IMR-90 (cell line): Measurements from ENCODE around the gene PPP1R15A. TPM values are rescaled to one million over a fixed set of nuclear protein-coding genes. Genes with fewer than 3 reads are reported as not detected.

Experiments
- ATAC-seq: fragments of 200-7000 bp; cut with Tn5 transposase; 2 replicates; pipeline ENCODE4 v1.9.1; 2020; ENCODE audit warnings: low read depth, mild to moderate bottlenecking, moderate library complexity
- BruUV-seq: library from RNA; stranded (reverse); fragments of 400-500 nt; replicated peaks from 2 replicates; lab custom pipeline; 2021; lab: Mats Ljungman, UMichigan
- CTCF ChIA-PET: fragments of 300-600 bp; formaldehyde crosslinking; extraction: SDS; loops from one replicate; lab custom pipeline; 2021; ENCODE audit warnings: antibody characterized with exemption; lab: Yijun Ruan, JAX
- POLR2A ChIA-PET: fragments of 300-600 bp; sonication (Branson Sonifier 250); formaldehyde crosslinking; loops from one replicate; lab custom pipeline; 2022; ENCODE audit warnings: antibody characterized with exemption; ENCODE audit not compliant: unreplicated experiment; lab: Charles Lee
- DNase-seq: peaks from one replicate; pipeline ENCODE4 v3.0.0; 2013
- H2AFZ ChIP-seq: replicated peaks from 2 replicates; pipeline ENCODE3; 2013; ENCODE audit warnings: low read length, mild to moderate bottlenecking; ENCODE audit not compliant: poor library complexity
- H2AK5ac ChIP-seq: 2 replicates; pipeline ENCODE4 v1.6.1; 2013; ENCODE audit warnings: low read depth, low read length, inconsistent platforms
- H2AK9ac ChIP-seq: replicated peaks from 2 replicates; pipeline ENCODE3; 2013; ENCODE audit warnings: mild to moderate bottlenecking, low read depth, low read length, moderate library complexity; ENCODE audit not compliant: poor library complexity
- H2BK120ac ChIP-seq: 2 replicates; pipeline ENCODE4 v1.6.1; 2013; ENCODE audit warnings: low read depth, low read length, inconsistent platforms
- H2BK15ac ChIP-seq: 3 replicates; pipeline ENCODE4 v1.6.1; 2013; ENCODE audit warnings: low read depth, low read length, inconsistent platforms
- H2BK20ac ChIP-seq: 2 replicates; pipeline ENCODE4 v1.6.1; 2013; ENCODE audit warnings: low read depth, mild to moderate bottlenecking, inconsistent platforms, low read length, moderate library complexity
- H2BK5ac ChIP-seq: 2 replicates; pipeline ENCODE4 v1.6.1; 2013; ENCODE audit warnings: mild to moderate bottlenecking, low read depth, low read length, inconsistent platforms; ENCODE audit not compliant: poor library complexity, severe bottlenecking
- H3K14ac ChIP-seq: replicated peaks from 2 replicates; pipeline ENCODE4 v1.6.1; 2013; ENCODE audit warnings: low read depth, low read length, inconsistent platforms
- H3K18ac ChIP-seq: 2 replicates; pipeline ENCODE4 v1.6.1; 2013; ENCODE audit warnings: low read depth, low read length, control low read depth
- H3K23ac ChIP-seq: 2 replicates; pipeline ENCODE4 v1.6.1; 2013; ENCODE audit warnings: low read depth, low read length, inconsistent platforms
- H3K27ac ChIP-seq: 2 replicates; pipeline ENCODE4 v1.5.1; 2013; ENCODE audit warnings: mild to moderate bottlenecking, control low read depth, low read length; ENCODE audit not compliant: insufficient read depth
- H3K27me3 ChIP-seq: 2 replicates; pipeline ENCODE4 v1.6.1; 2013; ENCODE audit warnings: low read length; ENCODE audit not compliant: control insufficient read depth, insufficient read depth
- H3K36me3 ChIP-seq: 2 replicates; pipeline ENCODE4 v1.6.1; 2013; ENCODE audit warnings: low read length, mixed read lengths; ENCODE audit not compliant: control insufficient read depth, insufficient read depth
- H3K4ac ChIP-seq: 2 replicates; pipeline ENCODE4 v1.6.1; 2013; ENCODE audit warnings: low read depth, low read length, inconsistent platforms
- H3K4me1 ChIP-seq: 2 replicates; pipeline ENCODE4 v1.6.1; 2013; ENCODE audit warnings: low read length, mixed read lengths; ENCODE audit not compliant: control insufficient read depth, insufficient read depth
- H3K4me2 ChIP-seq: 2 replicates; pipeline ENCODE4 v1.6.1; 2013; ENCODE audit warnings: low read depth, mild to moderate bottlenecking, control low read depth, low read length, moderate library complexity
- H3K4me3 ChIP-seq: 2 replicates; pipeline ENCODE4 v1.5.1; 2013; ENCODE audit warnings: low read depth, mild to moderate bottlenecking, control low read depth, low read length, moderate library complexity; ENCODE audit not compliant: insufficient read depth
- H3K56ac ChIP-seq: 2 replicates; pipeline ENCODE4 v1.6.1; 2013; ENCODE audit warnings: low read length, inconsistent platforms; ENCODE audit not compliant: insufficient read depth; ENCODE audit errors: extremely low read depth
- H3K79me1 ChIP-seq, 2 experiments: 2 replicates each; pipeline ENCODE4 v1.6.1; 2013; ENCODE audit warnings: low read length in 2 of 2, inconsistent platforms in 1 of 2, low read depth in 1 of 2
- H3K9ac ChIP-seq: 2 replicates; pipeline ENCODE4 v1.6.1; 2013; ENCODE audit warnings: low read depth, low read length, control low read depth
- H3K9me1 ChIP-seq: 2 replicates; pipeline ENCODE4 v1.6.1; 2013; ENCODE audit warnings: low read length, inconsistent platforms; ENCODE audit not compliant: insufficient read depth
- H3K9me3 ChIP-seq: 2 replicates; pipeline ENCODE4 v1.6.1; 2013; ENCODE audit warnings: low read length; ENCODE audit not compliant: control insufficient read depth, insufficient read depth
- H4K20me1 ChIP-seq: 2 replicates; pipeline ENCODE4 v1.6.1; 2013; ENCODE audit warnings: low read length, inconsistent platforms; ENCODE audit not compliant: insufficient read depth
- H4K5ac ChIP-seq: 2 replicates; pipeline ENCODE4 v1.6.1; 2013; ENCODE audit warnings: mild to moderate bottlenecking, low read depth, low read length, control low read depth
- H4K8ac ChIP-seq, 2 experiments: 2 replicates each; pipeline ENCODE4 v1.6.1; 2013; ENCODE audit warnings: low read depth in 2 of 2, low read length in 2 of 2, control low read depth in 1 of 2, inconsistent platforms in 1 of 2
- H4K91ac ChIP-seq: 2 replicates; pipeline ENCODE4 v1.6.1; 2013; ENCODE audit warnings: low read depth, low read length, inconsistent platforms; ENCODE audit not compliant: insufficient read depth
- CHD1 ChIP-seq: IDR thresholded peaks from 2 replicates; pipeline ENCODE4 v1.6.1; 2012; ENCODE audit warnings: low read depth, low read length, improper control_type of control experiment
- CTCF ChIP-seq: conservative IDR thresholded peaks from 2 replicates; pipeline ENCODE4 v1.5.1; 2012; ENCODE audit warnings: mild to moderate bottlenecking, low read depth, low read length, improper control_type of control experiment
- ELK1 ChIP-seq: fragments of 150-350 bp; IDR thresholded peaks from 2 replicates; pipeline ENCODE4 v1.6.1; 2016; ENCODE audit warnings: low read depth, mild to moderate bottlenecking, low read length, moderate library complexity, borderline replicate concordance
- MAZ ChIP-seq: IDR thresholded peaks from 2 replicates; pipeline ENCODE4 v1.6.1; 2012; ENCODE audit warnings: low read depth, mild to moderate bottlenecking, low read length, improper control_type of control experiment, moderate library complexity, borderline replicate concordance
- MXI1 ChIP-seq: IDR thresholded peaks from 2 replicates; pipeline ENCODE4 v1.6.1; 2012; ENCODE audit warnings: low read depth, mild to moderate bottlenecking, low read length, moderate library complexity, borderline replicate concordance
- RFX5 ChIP-seq: IDR thresholded peaks from 2 replicates; pipeline ENCODE4 v1.8.0; 2012; ENCODE audit warnings: low read depth, mild to moderate bottlenecking, low read length, moderate library complexity
- USF2 ChIP-seq: fragments of 150-350 bp; IDR thresholded peaks from 2 replicates; pipeline ENCODE4 v1.6.1; 2017; ENCODE audit warnings: mild to moderate bottlenecking, antibody characterized with exemption, low read length, low read depth
- WGBS, 2 experiments: methylation state at CpG; one replicate each; pipeline versions ENCODE4 v1.1.5 to v1.1.7; 2013; ENCODE audit warnings: missing lambda C conversion rate in 2 of 2; ENCODE audit not compliant: insufficient read length in 1 of 2; ENCODE audit errors: extremely low coverage in 2 of 2; 5-methylcytosine and 5-hydroxymethylcytosine counted together
- dilution Hi-C: fragments of 300-500 bp; cut with HindIII; formaldehyde crosslinking; loops from one replicate; pipeline ENCODE4 v1.14.3; 2018; ENCODE audit warnings: low sequenced_read_pairs; ENCODE audit not compliant: unreplicated experiment
- in situ Hi-C: fragments of 300-500 bp; cut with MboI; formaldehyde crosslinking; loops from 3 replicates; pipeline ENCODE4 v1.14.3; 2019; ENCODE audit warnings: low sequenced_read_pairs, inconsistent platforms, mixed read lengths
- intact Hi-C: fragments of 100-400 bp; cut with micrococcal nuclease; formaldehyde crosslinking; loops from 2 replicates; pipeline ENCODE4 v1.10.0; 2022
- polyA plus RNA-seq, 3 experiments: library from polyadenylated mRNA; depleted of rRNA; stranded (reverse); fragments of >200 nt; gene quantifications; 2 replicates each; pipeline ENCODE4 v1.2.3, GENCODE V29; 2012; ENCODE audit warnings: low replicate concordance in 1 of 3
- total RNA-seq: library from RNA; depleted of rRNA; stranded (reverse); fragments of >200 nt; gene quantifications from 2 replicates; pipeline ENCODE4 v1.2.3, GENCODE V29; 2012

Gene PPP1R15A
- total and polyA plus RNA-seq, 2 of the 4 experiments (the other 2 are of a cell fraction): 26.7 to 87.7 TPM

- dilution Hi-C loops (loop anchor here (10.0 kb wide), 1 partner anchor 55 kb away; no protein-coding TSS in a partner anchor), in situ Hi-C loops (no loop called here), intact Hi-C loops (no loop called here)
- H4K91ac ChIP-seq: no peak overlapping the region
- no peak overlapping the region for H3K14ac ChIP-seq
- no peak overlapping the region for H3K4me2 ChIP-seq
- no peak overlapping the region for H4K8ac ChIP-seq
- no peak overlapping the region for H3K27ac ChIP-seq
- H3K18ac ChIP-seq: no peak overlapping the region
- ChIA-PET POLR2A (no interaction called here), CTCF (no interaction called here)
- no peak overlapping the region for H2BK15ac ChIP-seq
- no peak overlapping the region for H3K4ac ChIP-seq
- H2AK5ac ChIP-seq: no peak overlapping the region
- H4K20me1 ChIP-seq: no peaks in the 10 kb centered on the region
- H3K9ac ChIP-seq: no peak overlapping the region
- no peak overlapping the region for H3K56ac ChIP-seq
- no peak overlapping the region for H3K4me3 ChIP-seq
- no peak overlapping the region for H2AFZ ChIP-seq
- H4K5ac ChIP-seq: no peak overlapping the region
- TF ChIP-seq CTCF (no peak), CHD1 (no peak), MAZ (no peak), RFX5 (no peak), ELK1 (no peak), USF2 (no peak), MXI1 (no peak)
- WGBS, 2 experiments: 86% methylated on average over 18 of the region's 30 CpGs; no CpG with 5 or more reads in 1 of the 2 experiments
- H2AK9ac ChIP-seq: no peak overlapping the region
- no peak overlapping the region for H2BK120ac ChIP-seq
- H3K27me3 ChIP-seq: no peaks in the 10 kb centered on the region
- ATAC-seq (no peak), DNase-seq (no peak)
- no peak overlapping the region for H3K23ac ChIP-seq
- peaks cover 36% of the 10 kb centered on the region for H3K36me3 ChIP-seq
- no peaks in the 10 kb centered on the region for H3K4me1 ChIP-seq
- BruUV-seq: no TSS peak
- H3K9me1 ChIP-seq: 0 out of 2 replicates have a peak, but pooled peaks cover 5% of the 10 kb centered on the region
- no peak overlapping the region for H2BK20ac ChIP-seq
- no peak overlapping the region for H2BK5ac ChIP-seq
- peaks cover under 1 to 11% of the 10 kb centered on the region in 2 experiments for H3K79me1 ChIP-seq
- no peaks in the 10 kb centered on the region for H3K9me3 ChIP-seq
These were observed 12.3 kb upstream of the PPP1R15A start for GRCh38 chr19:48859711-48860572.
